HepG2 (cell line): ENCODE data around the gene SLC38A3. TPM values are rescaled to one million over a fixed set of nuclear protein-coding genes. Genes with fewer than 3 reads are reported as not detected.

Experiments
- ATAC-seq: fragments of 200-7000 bp; cut with Tn5 transposase; 3 replicates; pipeline ENCODE4 v1.9.1; 2020; ENCODE audit warnings: mild to moderate bottlenecking, moderate library complexity
- BruUV-seq: library from RNA; stranded (reverse); fragments of 400-500 nt; replicated peaks from 2 replicates; lab custom pipeline; 2021; lab: Mats Ljungman, UMichigan
- CTCF ChIA-PET: fragments of 300-600 bp; formaldehyde crosslinking; extraction: SDS; loops from one replicate; lab custom pipeline; 2021; ENCODE audit warnings: low total read pairs, inconsistent platforms, low intra/inter-chr PET ratio; lab: Yijun Ruan, JAX
- POLR2A ChIA-PET: fragments of 350-600 bp; sonication (Branson Sonifier 250); formaldehyde crosslinking; loops from one replicate; lab custom pipeline; 2020; ENCODE audit warnings: antibody characterized with exemption, inconsistent platforms; lab: Yijun Ruan, JAX
- DNase-seq: peaks from one replicate; pipeline ENCODE4 v3.0.0-alpha.2; 2015; ENCODE audit warnings: low spot score
- FAIRE-seq: peaks from 3 replicates; lab custom pipeline; 2011; peaks lifted over from hg19 to GRCh38; lab: Jason Lieb, UNC
- H2AFZ ChIP-seq: one replicate; pipeline ENCODE4 v1.6.1; 2011; ENCODE audit warnings: low read length, inconsistent platforms
- H3K27ac ChIP-seq: fragments of 300-600 bp; 3 replicates; pipeline ENCODE4 v1.8.0; 2011; ENCODE audit warnings: mixed run types, mild to moderate bottlenecking, mixed read lengths, low read length, inconsistent platforms; ENCODE audit not compliant: insufficient read depth; ENCODE audit errors: extremely low read length
- H3K27me3 ChIP-seq, 2 experiments: fragments of 200-600 bp in 1 of 2; 2 replicates in 1 of 2; 3 replicates in 1 of 2; pipeline versions ENCODE4 v1.6.0 to v1.8.0; 2011; ENCODE audit warnings: low read length in 2 of 2, mild to moderate bottlenecking in 2 of 2, moderate library complexity in 2 of 2, inconsistent platforms in 1 of 2; ENCODE audit not compliant: insufficient read depth in 2 of 2, control insufficient read depth in 1 of 2
- H3K36me3 ChIP-seq, 2 experiments: fragments of 200-600 bp in 1 of 2; replicated peaks in 1 of 2; 2 replicates in 1 of 2; 3 replicates in 1 of 2; pipeline versions ENCODE4 v1.5.1 to v1.8.0; 2011; ENCODE audit warnings: low read length in 2 of 2, inconsistent platforms in 1 of 2; ENCODE audit not compliant: insufficient read depth in 2 of 2, control insufficient read depth in 1 of 2
- H3K4me1 ChIP-seq: 2 replicates; pipeline ENCODE4 v1.5.1; 2012; ENCODE audit warnings: low read length, inconsistent platforms; ENCODE audit not compliant: insufficient read depth
- H3K4me2 ChIP-seq: 2 replicates; pipeline ENCODE4 v1.6.0; 2011; ENCODE audit warnings: low read depth, low read length, inconsistent platforms
- H3K4me3 ChIP-seq, 3 experiments: fragments of 200-600 bp in 1 of 3; sonication (generic), shearing (Covaris generic) in 1 of 3; replicated peaks in 1 of 3; 2 replicates each; pipeline ENCODE4 v1.5.1; 2011 to 2016; ENCODE audit warnings: low read length in 3 of 3, inconsistent platforms in 2 of 3, low read depth in 2 of 3, mild to moderate bottlenecking in 2 of 3, control low read depth in 1 of 3, mixed read lengths in 1 of 3; ENCODE audit not compliant: insufficient read depth in 1 of 3
- H3K79me2 ChIP-seq: one replicate; pipeline ENCODE4 v1.6.1; 2011; ENCODE audit warnings: low read length, inconsistent platforms; ENCODE audit not compliant: insufficient read depth
- H3K9ac ChIP-seq: 2 replicates; pipeline ENCODE4 v1.6.0; 2011; ENCODE audit warnings: mild to moderate bottlenecking, low read depth, low read length, inconsistent platforms; ENCODE audit not compliant: insufficient read depth
- H3K9me3 ChIP-seq: 2 replicates; pipeline ENCODE4 v1.5.1; 2012; ENCODE audit warnings: mild to moderate bottlenecking, low read length
- H4K20me1 ChIP-seq: 2 replicates; pipeline ENCODE4 v1.6.0; 2011; ENCODE audit warnings: inconsistent platforms, mild to moderate bottlenecking, low read length, moderate library complexity; ENCODE audit not compliant: insufficient read depth
- BHLHE40 ChIP-seq: IDR thresholded peaks from 2 replicates; pipeline ENCODE4 v1.6.1; 2011; ENCODE audit warnings: low read length, improper control_type of control experiment
- EED ChIP-seq: sonication (generic); formaldehyde crosslinking; IDR thresholded peaks from 2 replicates; pipeline ENCODE4 v1.5.0; 2020; ENCODE audit warnings: mild to moderate bottlenecking, missing genetic modification reagents
- HIVEP1 ChIP-seq: sonication (generic); formaldehyde crosslinking; IDR thresholded peaks from 2 replicates; pipeline ENCODE4 v1.4.0; 2020; ENCODE audit warnings: mild to moderate bottlenecking, missing genetic modification reagents
- HNF4G ChIP-seq, 2 experiments: sonication (generic) in 1 of 2; formaldehyde crosslinking in 1 of 2; IDR thresholded peaks; 2 replicates each; pipeline versions ENCODE4 v1.4.0 to v1.6.1; 2011 to 2020; ENCODE audit warnings: borderline replicate concordance in 2 of 2, low read depth in 2 of 2, mild to moderate bottlenecking in 2 of 2, low read length in 1 of 2, missing genetic modification reagents in 1 of 2, moderate library complexity in 1 of 2
- MLLT10 ChIP-seq: sonication (generic); formaldehyde crosslinking; IDR thresholded peaks from 2 replicates; pipeline ENCODE4 v1.4.0; 2020; ENCODE audit warnings: missing genetic modification reagents
- MXD1 ChIP-seq: sonication (generic); formaldehyde crosslinking; IDR thresholded peaks from 2 replicates; pipeline ENCODE4 v1.4.0; 2020; ENCODE audit warnings: mild to moderate bottlenecking, missing genetic modification reagents
- RBM22 ChIP-seq: fragments of 200-400 bp; formaldehyde crosslinking; optimal IDR thresholded peaks from 2 replicates; pipeline ENCODE3; 2017; ENCODE audit warnings: mild to moderate bottlenecking, low read length, moderate library complexity
- SAP130 ChIP-seq: IDR thresholded peaks from 2 replicates; pipeline ENCODE4 v1.6.1; 2016; ENCODE audit warnings: low read depth
- SMARCC2 ChIP-seq: fragments of 450-650 bp; IDR thresholded peaks from 2 replicates; pipeline ENCODE4 v1.6.1; 2017; ENCODE audit warnings: antibody characterized with exemption, mild to moderate bottlenecking
- STAT5B ChIP-seq: sonication (generic); formaldehyde crosslinking; IDR thresholded peaks from 2 replicates; pipeline ENCODE4 v1.4.0; 2020; ENCODE audit warnings: missing genetic modification reagents
- ZFP36L1 ChIP-seq: sonication (generic); formaldehyde crosslinking; IDR thresholded peaks from 2 replicates; pipeline ENCODE4 v1.8.0; 2022; ENCODE audit warnings: mild to moderate bottlenecking, missing genetic modification reagents, moderate library complexity
- ZIK1 ChIP-seq: sonication (generic); formaldehyde crosslinking; IDR thresholded peaks from 2 replicates; pipeline ENCODE4 v1.5.0; 2020; ENCODE audit warnings: mild to moderate bottlenecking, low read depth, missing genetic modification reagents, borderline replicate concordance
- ZMYM3 ChIP-seq: sonication (generic); formaldehyde crosslinking; IDR thresholded peaks from 2 replicates; pipeline ENCODE4 v1.5.1; 2020; ENCODE audit warnings: mild to moderate bottlenecking, missing genetic modification reagents
- ZNF10 ChIP-seq: sonication (generic); formaldehyde crosslinking; IDR thresholded peaks from 2 replicates; pipeline ENCODE4 v1.4.0; 2020; ENCODE audit warnings: mild to moderate bottlenecking, low read depth, missing genetic modification reagents, borderline replicate concordance
- ZNF121 ChIP-seq: sonication (generic); formaldehyde crosslinking; IDR thresholded peaks from 2 replicates; pipeline ENCODE4 v1.5.0; 2020; ENCODE audit warnings: mild to moderate bottlenecking, missing genetic modification reagents
- ZNF180 ChIP-seq: sonication (generic); formaldehyde crosslinking; IDR thresholded peaks from 2 replicates; pipeline ENCODE4 v1.4.0; 2020; ENCODE audit warnings: low read depth, missing genetic modification reagents, borderline replicate concordance
- ZNF274 ChIP-seq: sonication (generic); formaldehyde crosslinking; IDR thresholded peaks from 2 replicates; pipeline ENCODE4 v1.5.1; 2020; ENCODE audit warnings: mild to moderate bottlenecking, missing genetic modification reagents
- ZNF276 ChIP-seq: sonication (generic); formaldehyde crosslinking; IDR thresholded peaks from 2 replicates; pipeline ENCODE4 v1.4.0; 2020; ENCODE audit warnings: mild to moderate bottlenecking, low read depth, missing genetic modification reagents
- ZNF296 ChIP-seq: sonication (generic); formaldehyde crosslinking; conservative IDR thresholded peaks from 2 replicates; pipeline ENCODE4 v1.5.0; 2020; ENCODE audit warnings: mild to moderate bottlenecking, missing genetic modification reagents
- ZNF468 ChIP-seq: sonication (generic); formaldehyde crosslinking; IDR thresholded peaks from 2 replicates; pipeline ENCODE4 v1.8.0; 2022; ENCODE audit warnings: mild to moderate bottlenecking, moderate library complexity, missing genetic modification reagents
- ZSCAN9 ChIP-seq: IDR thresholded peaks from 2 replicates; pipeline ENCODE4 v1.6.1; 2016; ENCODE audit warnings: borderline replicate concordance
- WGBS: methylation state at CpG from one replicate; pipeline ENCODE4 v1.1.6; 2017; ENCODE audit warnings: low lambda C conversion rate; 5-methylcytosine and 5-hydroxymethylcytosine counted together
- in situ Hi-C: cut with HindIII; loops from 2 replicates; pipeline ENCODE4 v1.10.0; 2017; ENCODE audit warnings: low pct_unique_long_range_greater_than_20kb; ENCODE audit not compliant: extremely low pct_ligation_motif_present
- intact Hi-C: fragments of 100-400 bp; cut with micrococcal nuclease; formaldehyde crosslinking; loops from one replicate; pipeline ENCODE4 v1.10.0; 2022; ENCODE audit not compliant: unreplicated experiment
- polyA plus RNA-seq, 8 experiments: library from polyadenylated mRNA; depleted of rRNA in 3 of 8; stranded (reverse) in 7 of 8; unstranded in 1 of 8; fragments of >200 nt; fragmentation: Illumina TruSeq in 4 of 8; extraction: Trizol in 4 of 8; gene quantifications; 2 replicates each; pipeline versions ENCODE4 v1.2.1 to v1.2.3, GENCODE V29; 2011 to 2016; ENCODE audit warnings: low read depth in 4 of 8, missing spikeins in 1 of 8, mixed read lengths in 1 of 8; ENCODE audit not compliant: insufficient read depth in 1 of 8
- total RNA-seq, 5 experiments: library from RNA; depleted of rRNA; stranded (reverse); fragments of >200 nt; fragmentation: Illumina TruSeq; extraction: Trizol; gene quantifications; 2 replicates each; pipeline ENCODE4 v1.2.3, GENCODE V29; 2016; ENCODE audit warnings: low read depth in 1 of 5
- TF ChIP-seq, protein P1 (sequence below): sonication (generic); formaldehyde crosslinking; IDR thresholded peaks from 2 replicates; pipeline ENCODE4 v1.5.0; 2020; ENCODE audit warnings: missing genetic modification reagents

SLC38A3 gene
- total and polyA plus RNA-seq, 2 of the 13 experiments (the other 11 are each of a cell fraction or from before 2014, with no cell fraction given): 29.8 to 164 TPM

GRCh38 chr3:50169858-50170257 is 35.2 kb upstream of the SLC38A3 start (continued):
- peak; percentile 10; the same call in 1 of the 2 replicates for TF ChIP-seq HNF4G (IDR thresholded peaks at IDR 0.05; ENCODE audit: borderline replicate concordance, low read depth, low read length)
- no peak for TF ChIP-seq HNF4G (CRISPR knock-in tag; IDR thresholded peaks at IDR 0.05; ENCODE audit: borderline replicate concordance, low read depth)
- TF ChIP-seq, protein P1, sequence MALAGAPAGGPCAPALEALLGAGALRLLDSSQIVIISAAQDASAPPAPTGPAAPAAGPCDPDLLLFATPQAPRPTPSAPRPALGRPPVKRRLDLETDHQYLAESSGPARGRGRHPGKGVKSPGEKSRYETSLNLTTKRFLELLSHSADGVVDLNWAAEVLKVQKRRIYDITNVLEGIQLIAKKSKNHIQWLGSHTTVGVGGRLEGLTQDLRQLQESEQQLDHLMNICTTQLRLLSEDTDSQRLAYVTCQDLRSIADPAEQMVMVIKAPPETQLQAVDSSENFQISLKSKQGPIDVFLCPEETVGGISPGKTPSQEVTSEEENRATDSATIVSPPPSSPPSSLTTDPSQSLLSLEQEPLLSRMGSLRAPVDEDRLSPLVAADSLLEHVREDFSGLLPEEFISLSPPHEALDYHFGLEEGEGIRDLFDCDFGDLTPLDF (CRISPR knock-in tag): no peak
- no peak for TF ChIP-seq ZNF468 (CRISPR knock-in tag)
- no peak for TF ChIP-seq SMARCC2
- TF ChIP-seq ZMYM3: peak; percentile 79
- TF ChIP-seq STAT5B (CRISPR knock-in tag): no peak

DNA sequence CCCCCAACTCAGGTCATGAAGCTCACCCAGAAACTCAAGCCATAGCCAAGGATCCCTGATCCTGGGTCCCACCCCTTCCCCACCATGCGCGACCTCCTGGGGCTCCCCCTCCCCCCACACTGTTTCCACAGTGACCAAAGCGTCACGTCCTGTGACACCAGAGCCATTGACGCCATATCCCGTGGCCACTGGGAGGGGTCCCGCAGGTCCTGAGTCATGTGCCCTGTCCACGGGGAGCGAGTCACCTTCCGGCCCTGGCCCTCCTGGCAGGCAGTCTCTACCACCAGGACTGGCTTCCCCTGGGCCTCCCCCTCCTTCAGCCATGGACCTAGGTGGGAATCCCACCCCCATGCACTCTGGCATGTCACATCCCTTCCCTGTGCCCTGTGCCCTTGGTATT is 34.4 kb upstream of the SLC38A3 start:
- intact Hi-C loops: loop anchor here (5.0 kb wide), 1 partner anchor 48 kb away; no protein-coding TSS in a partner anchor
- in situ Hi-C loops: no loop called here
- FAIRE-seq (no peak), DNase-seq (peak; percentile 48), ATAC-seq (no peak)
- H3K9me3 ChIP-seq: no peaks in the 10 kb centered on the region
- no peaks in the 10 kb centered on the region for H3K27me3 ChIP-seq
- H3K27ac ChIP-seq: peak overlapping the region; percentile 72
- H3K4me1 ChIP-seq: peaks cover 79% of the 10 kb centered on the region
- no peak overlapping the region for H2AFZ ChIP-seq
- peaks cover 12 to 16% of the 10 kb centered on the region in 2 experiments; a peak in 4 of 5 replicates for H3K36me3 ChIP-seq
- no peaks in the 10 kb centered on the region for H4K20me1 ChIP-seq
- CTCF ChIA-PET: no interaction called here
- H3K9ac ChIP-seq: peak overlapping the region; percentile 46; the same call in 1 of the 2 replicates
- H3K79me2 ChIP-seq: no peaks in the 10 kb centered on the region
- POLR2A ChIA-PET: interaction anchor here (0.9 to 3.5 kb wide), 10 partner anchors 15 to 167 kb away, joined by 3 to 23 read pairs (median 4); no protein-coding TSS in a partner anchor
- no TSS peak for BruUV-seq
- WGBS: 80% methylated on average over 1 of the region's 10 CpGs
- peak overlapping the region; percentile 44 for H3K4me2 ChIP-seq
- peak overlapping the region in 1 of 3 experiments; percentile 29; a peak in 1 of 6 replicates for H3K4me3 ChIP-seq
- TF ChIP-seq HIVEP1: no peak
- TF ChIP-seq MLLT10 (CRISPR knock-in tag): no peak
- no peak for TF ChIP-seq ZSCAN9
- TF ChIP-seq EED (CRISPR knock-in tag): no peak
- TF ChIP-seq ZNF121 (CRISPR knock-in tag): no peak
- TF ChIP-seq BHLHE40: peak; percentile 32; the same call in 1 of the 2 replicates
- TF ChIP-seq ZNF276 (CRISPR knock-in tag): 0 out of 2 replicates have a peak, but pooled peaks have one; percentile 5
- no peak for TF ChIP-seq RBM22
- TF ChIP-seq ZNF180 (CRISPR knock-in tag): no peak
- TF ChIP-seq ZFP36L1 (CRISPR knock-in tag): no peak
- TF ChIP-seq ZNF10: no peak
- TF ChIP-seq SAP130 (CRISPR knock-in tag): 0 out of 2 replicates have a peak, but pooled peaks have one; percentile 24
- no peak for TF ChIP-seq MXD1 (CRISPR knock-in tag)
- no peak for TF ChIP-seq ZNF274
- TF ChIP-seq ZNF296 (CRISPR knock-in tag): no peak
- TF ChIP-seq ZIK1: no peak
